GM19023 (cell line): Measurements from ENCODE around the gene ZNF324B.
"Not testable (repeated sequence)": the region's sequence is repeated elsewhere in the genome, so short reads cannot be mapped to it uniquely, and the experiment has no call there.

Experiments used
- ATAC-seq: cut with Tn5 transposase; IDR thresholded peaks from one replicate; pipeline ENCODE4 v1.9.1; 2021; ENCODE audit warnings: mild to moderate bottlenecking, moderate library complexity; ENCODE audit not compliant: unreplicated experiment

The ZNF324B gene

GRCh38 chr19:58479736-58480480 lies 28.5 kb downstream of the ZNF324B start:
- ATAC-seq: no peak

- ATAC-seq: no peak
Measured at GRCh38 chr19:58480481-58480830, 29.0 kb downstream of the ZNF324B start.

DNA sequence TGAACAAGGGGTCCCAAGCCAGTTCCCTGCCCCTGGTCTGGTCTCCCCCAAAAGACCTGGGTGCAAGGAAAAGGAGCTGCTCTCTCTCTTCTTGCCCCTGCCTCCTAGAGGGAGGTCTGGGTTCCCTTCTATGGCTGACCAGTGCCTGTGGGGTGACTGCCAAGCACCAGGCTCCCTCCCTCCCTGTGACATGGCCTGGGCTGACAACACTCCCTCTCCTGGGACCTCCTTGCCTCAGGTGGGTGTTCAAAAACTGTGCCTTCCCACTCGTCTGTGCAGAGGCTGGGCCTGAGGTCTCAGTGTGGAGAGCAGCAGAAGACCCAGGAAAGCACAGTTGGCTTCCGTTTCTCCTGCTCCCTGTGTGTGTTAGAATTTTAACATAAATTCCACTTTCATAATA lies 29.4 kb downstream of the ZNF324B start:
- ATAC-seq: no peak

GRCh38 chr19:58482372-58482771 lies 30.9 kb downstream of the ZNF324B start:
- no peak for ATAC-seq

DNA sequence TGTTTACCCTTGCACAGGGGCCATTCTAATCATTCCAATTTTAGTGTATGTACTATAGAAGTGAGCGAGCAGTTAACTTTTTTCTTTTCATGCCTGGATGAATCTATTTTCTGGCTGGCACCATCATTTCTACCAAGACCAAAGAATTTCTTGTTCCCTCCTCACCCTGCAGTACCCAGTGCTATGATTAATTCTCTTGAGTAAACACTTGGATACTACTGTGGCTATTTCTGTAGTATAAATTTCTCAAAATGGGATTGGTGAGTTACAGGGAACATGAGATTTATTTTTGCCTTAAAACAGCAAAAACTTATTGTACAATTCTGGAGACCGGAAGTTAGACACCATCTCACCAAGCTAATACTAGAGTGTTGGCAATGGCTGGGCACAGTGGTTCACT lies 32.4 kb downstream of the ZNF324B start:
- no peak for ATAC-seq

GRCh38 chr19:58484349-58484748 lies 32.9 kb downstream of the ZNF324B start:
- ATAC-seq: not testable (repeated sequence)

- no peak for ATAC-seq
Measured at GRCh38 chr19:58491393-58491792, 40.0 kb downstream of the ZNF324B start.

- ATAC-seq: no peak
Measured at GRCh38 chr19:58492265-58492664, 40.8 kb downstream of the ZNF324B start.

DNA sequence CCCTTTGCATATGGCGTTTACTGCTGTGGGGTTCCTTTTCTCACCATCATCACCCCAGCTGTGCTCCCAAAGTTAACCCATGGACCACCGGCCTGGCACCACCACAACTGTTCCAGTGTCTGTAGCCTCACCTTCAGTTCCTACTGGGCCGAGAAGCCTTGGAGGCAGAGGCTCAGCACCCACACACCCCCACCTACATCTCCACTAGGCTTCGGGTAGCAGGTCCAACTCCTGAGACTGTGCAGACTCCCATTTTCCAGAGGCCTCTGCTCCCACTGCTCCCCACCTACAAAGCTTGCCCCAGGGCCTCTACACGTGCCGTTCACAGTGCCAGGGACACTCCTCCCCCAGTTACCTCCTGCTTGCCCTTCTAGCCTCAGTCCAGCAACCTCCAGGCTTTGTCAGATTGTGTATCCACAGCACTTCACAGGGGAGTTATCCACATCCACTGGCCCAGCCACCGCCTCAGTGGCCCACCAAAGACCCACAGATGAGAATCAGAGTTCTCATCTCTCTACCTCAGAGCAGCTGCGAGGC lies 46.3 kb downstream of the ZNF324B start:
- ATAC-seq: no peak

DNA sequence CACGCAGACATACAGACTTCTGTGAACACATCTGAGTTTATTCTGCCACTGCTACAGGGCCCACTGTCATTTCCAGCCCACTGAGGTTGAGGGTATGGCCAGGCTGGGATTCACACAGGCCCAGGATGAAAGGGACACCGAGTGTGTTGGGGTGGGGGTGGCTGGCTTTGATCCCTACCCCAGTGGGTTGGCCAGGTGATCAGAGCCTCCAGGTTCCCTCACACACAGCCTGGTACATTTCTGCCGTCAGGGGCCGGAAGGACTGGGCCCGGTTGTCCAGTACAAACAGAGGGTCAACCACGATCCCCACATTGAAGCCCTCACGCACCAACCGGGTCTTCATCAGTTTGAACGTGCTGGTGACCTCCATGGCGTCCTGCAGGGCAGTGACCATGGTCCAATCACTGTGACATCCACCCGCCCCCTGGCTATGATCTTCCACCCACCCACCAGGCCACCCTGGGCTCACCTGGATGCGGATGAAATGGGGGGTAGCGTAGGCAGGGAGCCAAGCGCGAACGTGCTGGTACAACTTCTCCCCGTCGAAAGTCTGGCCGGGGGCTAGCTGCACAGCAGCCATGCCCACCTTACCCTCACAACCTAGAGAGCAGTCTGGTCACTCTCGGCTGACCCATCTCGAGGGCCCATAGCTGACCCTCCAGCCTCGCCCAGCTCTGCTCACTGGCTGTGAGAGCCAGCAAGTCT lies 47.0 kb downstream of the ZNF324B start:
- peak; percentile 18 for ATAC-seq

DNA sequence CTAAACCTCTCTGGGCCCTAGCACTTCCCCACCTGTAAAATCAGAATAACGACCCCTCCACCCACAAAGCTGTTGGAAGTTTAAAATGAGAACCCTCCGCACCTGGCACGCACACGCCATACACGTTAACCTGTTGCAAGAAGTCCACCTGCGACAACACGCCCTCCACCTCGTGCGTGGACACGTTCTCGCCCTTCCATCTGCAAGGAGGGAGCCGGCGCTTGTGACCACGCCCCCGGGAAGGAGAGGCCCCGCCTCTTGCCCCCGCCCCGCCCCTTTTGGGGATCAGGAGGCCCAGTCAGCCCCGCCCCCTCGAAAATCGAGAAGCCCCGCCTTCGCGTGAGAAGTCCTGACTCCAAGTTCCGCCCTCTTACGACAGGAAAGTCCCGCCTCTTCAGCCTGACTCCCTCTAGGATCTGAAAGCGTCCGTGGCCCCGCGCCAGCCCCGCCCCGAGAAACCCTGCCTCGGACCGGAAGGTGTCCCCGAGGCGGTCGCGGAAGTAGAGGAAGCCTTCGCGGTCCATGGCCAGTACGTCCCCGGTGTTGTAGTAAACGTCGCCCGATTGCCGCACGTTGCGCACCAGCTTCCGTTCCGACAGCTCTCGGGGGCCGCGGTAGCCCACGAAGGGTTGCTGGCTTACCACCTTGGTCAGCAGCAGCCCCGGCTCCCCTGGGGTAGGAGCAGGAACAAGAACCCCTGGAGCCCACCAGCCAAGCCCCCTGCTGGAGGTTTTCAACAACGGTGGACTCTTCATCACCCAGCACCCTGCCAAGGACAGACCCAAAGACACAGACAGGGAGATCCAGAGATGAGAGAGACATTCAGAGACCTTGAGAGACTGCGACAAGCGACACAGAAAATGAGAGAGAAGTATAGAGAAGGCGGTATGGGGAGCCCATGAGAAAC lies 47.9 kb downstream of the ZNF324B start:
- peak; percentile 85 for ATAC-seq

GRCh38 chr19:58500242-58500641 lies 48.8 kb downstream of the ZNF324B start:
- no peak for ATAC-seq
